COR-L47 (cell line): Measurements from ENCODE around the gene TNIP2.
"Not testable (repeated sequence)": the region's sequence is repeated elsewhere in the genome, so short reads cannot be mapped to it uniquely, and the experiment has no call there.

ENCODE experiments used
- DNase-seq: peaks from one replicate; lab custom pipeline; 2025; lab: John Stamatoyannopoulos, UW

TNIP2 gene

DNA sequence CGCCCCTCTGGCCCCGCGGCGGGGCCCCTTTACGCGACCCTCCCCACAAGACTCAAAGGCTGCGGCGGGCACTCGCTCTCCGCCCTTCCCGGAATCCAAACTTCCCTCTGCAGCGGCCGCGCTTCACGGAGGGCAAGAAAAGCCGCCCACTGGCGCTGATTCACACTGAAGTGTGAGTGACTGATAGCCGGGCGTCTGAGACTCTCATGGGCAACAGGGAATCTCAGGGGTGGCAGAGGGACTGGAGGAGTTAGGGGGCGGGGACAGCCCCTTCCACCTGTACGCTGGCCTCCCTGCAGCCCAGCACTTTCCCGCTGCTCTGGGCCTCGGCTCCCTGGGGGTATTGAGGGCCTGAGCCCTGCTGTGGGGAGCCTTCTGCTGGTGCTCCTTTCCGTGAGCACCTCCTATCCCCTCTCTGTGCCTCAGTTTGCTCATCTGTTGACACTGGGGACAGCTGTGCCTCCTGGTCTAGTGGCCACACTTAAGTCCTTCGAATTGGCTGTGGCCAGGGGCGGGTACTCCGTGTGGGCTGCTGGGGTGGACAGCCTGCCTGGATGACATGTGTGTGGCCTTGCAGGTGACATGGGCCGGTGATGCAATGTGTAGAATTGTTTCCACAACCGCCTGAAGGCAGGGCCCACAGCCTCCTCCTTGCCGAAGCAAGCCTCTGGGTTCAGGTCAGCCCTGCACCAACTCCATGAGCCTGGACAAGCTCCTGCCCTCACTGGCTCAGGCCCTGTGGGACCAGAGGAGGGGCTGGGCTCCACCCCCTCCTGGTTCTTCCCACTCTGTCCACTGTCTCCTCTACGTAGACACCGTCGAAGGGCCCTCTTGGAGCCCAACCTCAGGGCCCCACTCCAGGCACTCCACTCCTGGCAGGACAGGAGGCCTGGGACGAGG lies 37.7 kb upstream of the TNIP2 start:
- no peak for DNase-seq

GRCh38 chr4:2792711-2793585 lies 36.8 kb upstream of the TNIP2 start, which contains the start of gene SH3BP2:
SH3BP2 (plus strand) TSS chr4:2793085; CDS start chr4:2820618, 27,533 bp downstream.
- DNase-seq = no peak

- no peak for DNase-seq
Measured at GRCh38 chr4:2792396-2792710, 36.2 kb upstream of the TNIP2 start.

GRCh38 chr4:2791518-2792395 lies 35.6 kb upstream of the TNIP2 start:
- DNase-seq = no peak

GRCh38 chr4:2790583-2791517 lies 34.7 kb upstream of the TNIP2 start:
- DNase-seq = no peak

DNA sequence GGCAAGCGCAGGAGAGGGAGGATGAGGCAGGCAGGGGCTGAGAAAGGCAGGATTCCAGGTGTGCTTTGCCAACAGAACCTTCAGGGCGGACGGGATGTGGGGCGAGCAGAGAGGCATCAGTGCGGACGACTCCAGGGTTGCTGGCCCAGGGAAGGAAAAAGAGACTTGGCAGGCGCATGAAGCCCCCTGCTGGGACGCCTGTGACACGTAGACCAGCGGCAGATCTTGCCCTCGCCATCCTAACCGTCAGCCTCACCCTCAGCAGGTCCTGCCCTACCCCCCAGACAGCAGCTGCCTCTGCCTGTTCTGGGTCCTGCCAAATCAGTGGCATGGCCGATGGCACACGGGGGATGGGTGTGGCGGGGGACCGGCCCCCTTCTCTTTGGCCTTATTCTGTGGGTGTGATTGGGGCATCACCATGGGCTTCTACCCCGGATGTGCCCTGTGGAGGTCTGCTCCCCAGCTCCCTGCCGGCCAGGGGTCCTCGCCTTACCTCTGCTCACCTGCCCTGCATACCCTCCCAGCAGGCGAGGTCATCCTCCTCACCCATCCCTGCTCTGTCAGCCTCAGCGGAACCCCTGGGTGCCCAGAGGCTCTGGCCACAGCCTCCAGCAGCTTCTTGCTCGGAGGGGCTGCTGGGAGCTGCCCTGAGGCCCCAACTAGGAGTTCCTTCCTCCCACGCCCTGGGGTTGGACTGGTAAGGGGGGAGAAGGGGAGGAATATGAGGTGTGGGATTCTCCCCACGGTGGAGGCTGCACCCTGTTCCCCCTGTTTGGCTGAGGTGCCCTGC lies 33.9 kb upstream of the TNIP2 start:
- peak; percentile 22 for DNase-seq

DNA sequence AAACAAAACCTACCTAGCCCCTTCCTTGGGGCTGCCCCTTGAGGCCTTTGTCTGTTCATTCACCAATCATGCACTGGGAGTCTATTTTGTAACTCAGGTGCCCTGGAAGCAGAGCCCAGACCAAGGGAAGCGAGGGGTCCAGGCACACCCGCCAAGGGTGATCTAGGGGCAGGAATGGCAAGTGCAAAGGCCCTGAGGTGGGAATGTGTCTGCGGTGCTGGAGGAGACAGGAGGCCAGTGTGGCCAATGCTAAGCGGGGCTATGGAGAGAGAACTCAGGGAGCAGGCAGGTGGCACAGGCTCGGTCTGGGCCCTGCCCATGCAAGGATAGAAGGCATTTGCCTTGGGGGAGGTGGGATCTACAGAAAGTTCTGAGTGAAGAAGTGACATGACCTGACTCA lies 33.2 kb upstream of the TNIP2 start:
- no peak for DNase-seq

DNA sequence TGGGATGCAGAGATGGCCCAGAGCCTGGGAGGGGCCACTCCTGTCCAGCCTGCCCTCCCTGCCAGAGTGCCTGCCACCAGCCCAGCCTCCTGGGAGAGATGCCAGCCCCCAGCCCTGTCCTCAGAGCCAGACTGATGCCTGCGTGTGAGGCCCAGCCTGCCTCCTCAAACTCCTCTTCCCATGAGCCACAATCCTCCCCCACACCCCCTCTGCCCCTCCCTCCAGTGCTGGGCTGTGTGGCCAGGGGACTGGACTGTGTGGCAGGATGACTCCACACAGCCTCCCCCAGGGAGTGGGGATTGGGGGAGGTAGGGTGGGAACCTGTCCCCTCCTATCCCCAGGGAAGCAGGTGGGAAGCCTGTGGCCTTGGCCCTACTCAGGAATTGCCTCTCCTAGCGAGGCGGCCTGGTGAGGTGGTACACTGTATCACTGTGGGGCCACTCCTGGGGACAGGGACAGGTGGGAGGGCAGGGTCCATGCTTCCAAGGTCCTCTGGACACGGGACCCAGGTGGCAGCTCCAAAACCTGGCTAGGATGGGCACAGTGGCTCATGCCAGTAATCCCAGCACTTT lies 32.5 kb upstream of the TNIP2 start:
- DNase-seq = no peak

GRCh38 chr4:2788101-2788500 lies 32.0 kb upstream of the TNIP2 start:
- DNase-seq = no peak

GRCh38 chr4:2787230-2788100 lies 31.3 kb upstream of the TNIP2 start:
- DNase-seq = no peak

DNA sequence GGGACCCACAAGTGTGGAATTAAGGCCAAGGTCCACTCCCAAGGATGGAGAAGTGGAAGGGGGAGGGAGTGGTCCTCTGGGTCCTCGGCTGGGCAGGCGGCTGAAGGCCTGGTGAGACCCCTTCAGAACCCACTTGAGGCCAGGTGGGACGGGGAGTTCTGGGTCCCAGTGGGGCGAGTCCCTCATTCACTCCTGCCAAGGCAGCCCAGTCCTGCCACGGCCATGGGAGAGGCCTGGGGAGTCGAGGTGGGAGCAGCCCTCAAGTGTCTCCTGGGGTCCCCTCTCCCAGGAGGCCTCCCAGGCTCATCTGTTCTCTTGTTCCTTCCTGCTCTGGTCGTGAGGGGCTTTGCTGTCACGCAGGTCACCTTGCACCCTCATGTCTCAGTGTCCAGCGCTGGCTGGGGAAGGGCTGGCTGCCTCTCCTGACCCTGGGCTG lies 30.7 kb upstream of the TNIP2 start:
- DNase-seq = no peak

- no peak for DNase-seq
Measured at GRCh38 chr4:2786152-2786671, 30.1 kb upstream of the TNIP2 start.

DNA sequence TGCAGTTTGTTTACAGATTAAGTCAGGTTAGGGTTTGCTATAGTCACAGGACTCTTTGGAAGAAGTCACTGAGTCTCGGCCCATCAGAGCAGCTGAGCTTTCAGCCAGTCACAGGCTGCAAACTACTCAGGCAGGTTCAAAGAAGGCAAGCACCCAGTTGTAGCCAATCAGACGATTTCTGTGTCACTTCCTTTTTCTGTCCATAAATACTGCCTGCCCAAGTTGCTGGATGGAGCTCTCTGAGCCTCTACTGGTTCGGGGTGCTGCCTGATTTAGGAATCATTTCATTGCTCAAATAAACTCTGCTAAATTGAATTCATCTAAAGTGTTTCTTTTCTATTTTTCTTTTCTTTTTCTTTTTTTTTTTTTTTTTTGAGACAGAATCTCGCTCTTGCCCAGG lies 29.5 kb upstream of the TNIP2 start:
- DNase-seq = no peak

- DNase-seq = no peak
Measured at GRCh38 chr4:2783790-2784189, 27.7 kb upstream of the TNIP2 start.

GRCh38 chr4:2781911-2782310 lies 25.8 kb upstream of the TNIP2 start:
- no peak for DNase-seq

DNA sequence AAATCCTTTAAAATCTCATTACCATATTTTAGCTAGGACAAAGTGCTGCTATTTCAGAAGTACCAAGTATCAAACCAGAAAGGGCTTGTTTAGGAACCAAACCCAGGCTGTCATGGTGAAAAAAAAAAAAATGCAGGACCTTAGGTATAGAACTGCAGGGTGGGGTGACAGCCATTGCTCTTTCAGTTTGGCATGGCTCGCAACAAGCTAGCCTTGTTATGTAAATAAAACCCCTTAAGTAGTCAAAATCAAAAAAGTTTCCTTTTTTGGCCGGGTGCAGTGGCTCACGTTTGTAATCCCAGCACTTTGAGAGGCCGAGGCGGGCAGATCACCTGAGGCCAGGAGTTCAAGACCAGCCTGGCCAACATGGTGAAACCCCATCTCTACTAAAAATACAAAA lies 24.5 kb upstream of the TNIP2 start:
- not testable (repeated sequence) for DNase-seq

DNA sequence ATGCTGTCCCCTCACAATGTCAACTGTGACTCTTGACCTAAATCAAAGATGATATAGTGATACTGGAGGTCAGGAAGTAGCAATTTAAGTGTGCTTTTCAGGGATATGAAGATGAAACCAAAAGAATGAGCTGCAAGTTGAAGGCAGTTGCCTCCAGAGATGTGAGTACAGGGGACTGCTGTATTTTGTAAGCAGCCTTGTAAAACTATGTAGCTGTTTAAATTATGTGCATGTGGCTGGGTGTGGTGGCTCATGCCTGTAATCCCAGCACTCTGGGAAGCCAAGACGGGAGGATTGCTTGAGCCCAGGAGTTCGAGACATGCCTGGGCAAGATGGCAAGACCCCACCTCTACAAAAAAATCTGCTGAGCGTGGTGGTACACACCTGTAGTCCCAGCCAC lies 15.1 kb upstream of the TNIP2 start:
- no peak for DNase-seq

GRCh38 chr4:2768921-2769336 lies 12.8 kb upstream of the TNIP2 start:
- DNase-seq = no peak
